GM18861 (cell line): ENCODE measurements around the gene DIP2B.
"Not testable (repeated sequence)": the region's sequence is repeated elsewhere in the genome, so short reads cannot be mapped to it uniquely, and the experiment has no call there.

ENCODE experiments used
- ATAC-seq: cut with Tn5 transposase; IDR thresholded peaks from one replicate; pipeline ENCODE4 v1.9.1; 2021; ENCODE audit not compliant: unreplicated experiment

The DIP2B gene

GRCh38 chr12:50546441-50547318 is 41.9 kb downstream of the DIP2B start:
- no peak for ATAC-seq

DNA sequence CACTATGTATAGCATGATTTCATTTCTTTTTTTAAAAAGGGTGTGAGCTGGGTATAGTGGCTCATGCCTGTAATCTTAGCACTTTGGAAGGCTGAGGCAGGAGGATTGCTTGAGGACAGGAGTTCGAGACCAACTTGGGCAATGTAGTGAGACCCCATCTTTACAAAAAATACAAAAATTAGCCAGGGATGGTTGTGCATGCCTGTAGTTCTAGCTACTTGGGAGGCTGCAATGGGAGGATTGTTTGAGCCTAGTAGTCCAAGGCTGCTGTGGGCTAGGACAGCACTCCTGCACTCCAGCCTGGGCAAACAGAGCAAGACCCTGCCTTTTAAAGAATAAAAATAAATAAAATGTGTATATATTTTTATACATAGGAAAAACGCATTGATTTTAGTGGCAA is 43.0 kb downstream of the DIP2B start:
- ATAC-seq, result no peak

- no peak for ATAC-seq
Observed at GRCh38 chr12:50549885-50550284, 45.1 kb downstream of the DIP2B start.

DNA sequence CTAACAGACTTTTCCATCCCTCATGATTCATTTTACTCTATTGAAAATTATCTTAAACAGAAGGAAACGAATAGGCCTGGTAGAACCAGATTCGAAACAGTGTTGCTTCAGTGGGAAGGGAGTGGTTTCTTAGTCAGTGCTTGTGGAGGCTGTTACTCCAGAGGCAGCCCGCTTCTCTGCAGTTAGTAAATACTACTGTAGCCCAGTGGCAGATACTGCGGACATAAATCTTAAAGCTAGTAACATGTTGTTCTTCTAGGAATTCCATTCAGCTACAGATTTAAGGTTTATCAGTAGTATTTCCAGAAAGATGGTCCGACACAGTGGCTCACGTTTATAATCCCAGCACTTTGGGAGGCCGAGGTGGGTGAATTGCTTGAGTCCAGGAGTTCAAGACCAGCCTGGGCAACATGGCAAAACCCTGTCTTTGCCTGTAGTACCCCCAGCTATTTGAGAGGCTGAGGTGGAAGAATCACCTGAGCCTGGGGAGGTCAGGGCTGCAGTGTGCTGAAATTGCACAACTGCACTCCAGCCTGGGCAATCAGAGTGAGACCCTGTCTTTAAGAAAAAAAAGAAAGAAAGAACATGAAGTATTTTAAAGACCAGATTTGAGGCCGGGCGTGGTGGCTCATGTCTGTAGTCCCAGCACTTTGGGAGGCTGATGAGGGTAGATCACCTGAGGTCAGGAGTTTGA is 45.9 kb downstream of the DIP2B start:
- ATAC-seq, result no peak

DNA sequence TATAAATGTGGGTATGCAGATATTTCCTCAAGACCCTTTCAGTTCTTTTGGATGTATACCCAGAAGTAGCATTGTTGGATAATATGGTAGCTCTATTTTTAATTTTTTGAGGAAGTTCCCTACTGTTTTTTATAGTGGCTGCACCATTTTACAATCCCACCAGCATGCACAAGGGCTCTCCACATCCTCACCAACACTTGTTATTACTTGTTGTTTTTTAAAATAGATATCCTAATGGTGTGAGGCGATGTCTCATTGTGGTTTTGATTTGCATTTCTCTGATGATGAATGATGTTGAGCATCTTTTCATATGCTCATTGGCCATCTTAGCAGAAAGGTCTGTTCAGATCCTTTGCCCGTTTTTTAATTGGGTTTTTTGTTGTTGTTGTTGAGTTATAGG is 47.1 kb downstream of the DIP2B start:
- ATAC-seq, result no peak

DNA sequence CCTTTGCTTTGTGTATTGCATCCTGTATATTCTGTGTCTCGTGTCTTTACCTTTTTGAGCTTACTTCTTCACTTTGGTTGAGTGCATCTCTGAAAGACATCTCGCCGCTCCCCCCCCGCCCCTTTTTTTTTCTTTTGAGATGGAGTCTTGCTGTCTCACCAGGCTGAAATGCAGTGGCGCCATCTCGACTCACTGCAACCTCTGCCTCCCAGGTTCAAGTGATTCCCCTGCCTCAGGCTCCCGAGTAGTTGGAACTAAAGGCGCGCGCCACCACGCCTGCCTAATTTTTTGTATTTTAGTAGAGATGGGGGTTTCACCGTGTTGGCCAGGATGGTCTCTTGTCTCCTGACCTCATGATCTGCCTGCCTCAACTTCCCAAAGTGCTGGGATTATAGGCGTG is 49.9 kb downstream of the DIP2B start:
- no peak for ATAC-seq

- ATAC-seq, result no peak
Observed at GRCh38 chr12:50555471-50555885, 50.7 kb downstream of the DIP2B start.

GRCh38 chr12:50556273-50556672 is 51.5 kb downstream of the DIP2B start:
- ATAC-seq, result no peak

GRCh38 chr12:50556796-50557195 is 52.0 kb downstream of the DIP2B start:
- not testable (repeated sequence) for ATAC-seq

DNA sequence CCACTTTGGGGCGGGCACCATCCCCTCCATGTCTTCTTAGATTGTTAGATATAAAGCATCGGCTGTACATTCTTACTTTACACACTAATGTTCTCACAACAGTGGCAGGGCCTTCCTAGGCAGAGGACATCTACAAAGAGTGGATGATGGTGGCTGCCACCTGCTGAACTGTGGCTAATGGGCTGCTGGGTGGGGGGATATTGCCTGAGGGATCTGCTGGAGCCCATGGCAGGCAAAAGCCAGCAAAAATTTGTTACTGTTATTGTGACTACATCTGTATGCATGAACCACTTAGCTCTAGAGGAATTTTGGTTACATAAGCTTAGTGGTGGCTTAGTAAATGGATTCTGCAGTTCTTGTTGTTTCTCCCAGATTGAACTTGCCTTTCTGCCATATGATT is 52.6 kb downstream of the DIP2B start:
- ATAC-seq, result no peak

DNA sequence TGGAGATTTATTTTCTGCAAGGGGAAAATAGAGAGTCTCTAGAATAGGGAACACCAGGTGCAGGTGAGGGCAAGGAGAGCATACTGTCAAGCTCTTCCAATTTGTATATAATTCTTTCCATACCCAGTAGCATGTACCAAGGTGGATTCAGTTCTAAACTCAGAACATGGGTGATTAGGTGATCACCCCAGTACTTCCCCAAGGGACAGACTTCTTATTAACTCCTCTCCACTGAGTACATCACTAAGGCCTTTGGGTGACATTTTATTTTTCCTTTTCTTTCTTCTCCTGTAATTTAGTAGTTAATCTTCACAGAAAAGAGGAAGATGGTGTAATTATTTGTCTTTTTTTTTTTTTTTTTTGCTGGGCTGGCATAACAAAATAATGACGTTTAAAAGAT is 54.2 kb downstream of the DIP2B start:
- no peak for ATAC-seq

GRCh38 chr12:50562520-50563433 is 58.0 kb downstream of the DIP2B start:
- ATAC-seq, result no peak

DNA sequence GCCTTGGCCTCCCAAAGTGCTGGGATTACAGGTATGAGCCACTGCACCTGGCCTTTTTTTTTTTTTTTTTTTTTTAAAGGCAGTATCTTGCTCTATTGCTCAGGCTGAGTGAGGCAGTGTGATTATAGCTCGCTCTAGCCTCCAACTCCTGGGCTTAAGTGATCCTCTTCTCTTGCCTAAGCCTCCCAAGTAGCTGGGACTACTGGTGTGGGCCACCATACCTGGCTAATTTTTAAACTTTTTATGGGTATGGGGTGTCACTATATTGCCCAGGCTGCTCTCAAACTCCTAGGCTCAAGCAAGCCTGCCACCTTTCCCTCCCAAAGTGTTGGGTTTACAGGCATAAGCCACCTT is 58.6 kb downstream of the DIP2B start:
- no peak for ATAC-seq

DNA sequence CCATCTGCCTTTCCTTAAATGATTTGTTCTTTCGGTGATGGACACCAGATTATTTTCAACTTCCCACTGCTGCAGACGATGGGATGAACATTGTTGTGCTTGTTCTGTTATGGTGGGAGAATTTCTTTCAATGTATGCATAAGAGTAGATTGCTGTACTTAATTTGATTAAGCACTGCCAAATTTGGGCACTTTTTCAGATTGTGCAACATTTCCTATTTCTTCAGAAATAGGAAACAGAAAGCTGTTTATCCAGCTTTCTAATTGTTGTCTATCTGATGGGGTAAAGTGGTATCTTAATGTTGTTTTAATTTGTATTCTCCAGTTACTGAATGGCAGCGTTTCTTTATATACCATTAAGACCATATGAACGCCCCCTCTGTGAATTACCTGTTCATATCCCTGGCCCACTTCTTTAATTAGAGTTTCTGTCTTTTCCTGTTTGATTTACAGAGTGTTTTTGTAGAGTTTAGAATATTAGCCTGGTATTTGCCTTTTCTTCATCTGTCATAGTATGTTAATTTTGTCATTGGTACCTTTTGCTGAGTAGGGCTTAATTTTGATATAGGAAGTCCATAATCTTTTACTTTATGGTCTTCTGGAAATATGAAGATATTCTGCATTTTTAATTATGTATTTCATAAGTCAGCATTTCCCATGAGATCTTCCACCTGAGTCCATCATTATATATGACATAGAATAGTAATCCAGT is 59.6 kb downstream of the DIP2B start:
- ATAC-seq, result no peak

- no peak for ATAC-seq
Observed at GRCh38 chr12:50564948-50565297, 60.1 kb downstream of the DIP2B start.

GRCh38 chr12:50566066-50566465 is 61.3 kb downstream of the DIP2B start:
- ATAC-seq, result no peak

- no peak for ATAC-seq
Observed at GRCh38 chr12:50567926-50568325, 63.1 kb downstream of the DIP2B start.

- no peak for ATAC-seq
Observed at GRCh38 chr12:50568338-50569091, 63.7 kb downstream of the DIP2B start.

DNA sequence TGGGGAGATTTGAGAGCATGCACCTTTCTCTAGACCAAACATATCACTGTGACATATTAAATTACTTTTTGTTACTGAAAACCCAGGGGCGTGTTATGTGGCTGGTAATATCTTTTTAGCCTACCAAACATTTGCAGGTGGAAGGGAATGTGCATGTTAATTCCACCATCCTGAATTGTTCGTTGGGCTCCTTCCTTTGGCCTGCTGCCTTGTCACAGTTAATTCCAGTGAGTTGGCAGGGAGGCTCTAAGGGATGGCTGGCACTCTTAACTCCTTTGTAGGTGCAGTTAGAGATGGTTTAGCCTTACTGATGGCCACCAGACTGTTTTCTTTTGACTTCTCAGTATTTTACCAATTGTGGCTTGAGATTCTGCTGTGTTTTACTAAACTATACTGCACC is 64.5 kb downstream of the DIP2B start:
- ATAC-seq, result no peak

GRCh38 chr12:50569876-50570275 is 65.1 kb downstream of the DIP2B start:
- no peak for ATAC-seq
